Measurements from ENCODE around the gene FRAS1. TPM values are rescaled to one million over a fixed set of nuclear protein-coding genes. Genes with fewer than 3 reads are reported as not detected.

The FRAS1 gene
- total RNA-seq, 1 experiment from 2014 or later: 82.0 TPM

DNA sequence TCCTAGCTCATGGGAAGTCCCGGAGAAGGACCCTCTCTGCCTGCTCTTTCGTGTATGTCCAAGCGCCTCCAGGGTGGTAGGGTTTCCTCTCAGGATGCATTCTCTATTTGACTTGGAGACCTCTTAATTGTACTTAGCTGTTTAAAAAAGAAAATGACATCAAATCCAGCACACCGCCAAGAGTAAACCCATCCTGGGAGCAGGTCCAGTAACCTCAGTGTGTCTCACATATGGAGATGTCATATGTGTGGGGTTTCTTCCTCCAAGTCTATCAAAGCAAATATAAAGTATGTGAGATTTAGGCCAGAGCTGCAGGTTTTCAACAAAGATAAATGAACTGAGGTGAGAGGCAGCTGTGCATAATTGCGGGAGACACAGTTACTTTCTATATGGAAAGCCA is 285.0 kb downstream of the FRAS1 start:
- H3K27ac Mint-ChIP-seq: peak overlapping the region; percentile 42; the same call in 1 of the 2 replicates
- CTCF ChIA-PET: interaction anchor here (1.1 kb wide), 1 partner anchor 282 kb away, joined by 3 read pairs; no protein-coding TSS in a partner anchor
- no peaks in the 10 kb centered on the region for H3K9me3 Mint-ChIP-seq
- H3K4me3 Mint-ChIP-seq: no peak overlapping the region
- H3K4me1 Mint-ChIP-seq: peaks cover 38% of the 10 kb centered on the region
- H3K27me3 Mint-ChIP-seq (ENCODE audit: low read depth): no peaks in the 10 kb centered on the region
- H3K36me3 Mint-ChIP-seq: peaks cover 47% of the 10 kb centered on the region
- POLR2A ChIA-PET: interaction anchor here (0.6 kb wide), 1 partner anchor 88 kb away, joined by 3 read pairs; no protein-coding TSS in a partner anchor
- ATAC-seq: no peak
- no peak for DNase-seq (ENCODE audit: low spot score)
- TF ChIP-seq, protein P1, sequence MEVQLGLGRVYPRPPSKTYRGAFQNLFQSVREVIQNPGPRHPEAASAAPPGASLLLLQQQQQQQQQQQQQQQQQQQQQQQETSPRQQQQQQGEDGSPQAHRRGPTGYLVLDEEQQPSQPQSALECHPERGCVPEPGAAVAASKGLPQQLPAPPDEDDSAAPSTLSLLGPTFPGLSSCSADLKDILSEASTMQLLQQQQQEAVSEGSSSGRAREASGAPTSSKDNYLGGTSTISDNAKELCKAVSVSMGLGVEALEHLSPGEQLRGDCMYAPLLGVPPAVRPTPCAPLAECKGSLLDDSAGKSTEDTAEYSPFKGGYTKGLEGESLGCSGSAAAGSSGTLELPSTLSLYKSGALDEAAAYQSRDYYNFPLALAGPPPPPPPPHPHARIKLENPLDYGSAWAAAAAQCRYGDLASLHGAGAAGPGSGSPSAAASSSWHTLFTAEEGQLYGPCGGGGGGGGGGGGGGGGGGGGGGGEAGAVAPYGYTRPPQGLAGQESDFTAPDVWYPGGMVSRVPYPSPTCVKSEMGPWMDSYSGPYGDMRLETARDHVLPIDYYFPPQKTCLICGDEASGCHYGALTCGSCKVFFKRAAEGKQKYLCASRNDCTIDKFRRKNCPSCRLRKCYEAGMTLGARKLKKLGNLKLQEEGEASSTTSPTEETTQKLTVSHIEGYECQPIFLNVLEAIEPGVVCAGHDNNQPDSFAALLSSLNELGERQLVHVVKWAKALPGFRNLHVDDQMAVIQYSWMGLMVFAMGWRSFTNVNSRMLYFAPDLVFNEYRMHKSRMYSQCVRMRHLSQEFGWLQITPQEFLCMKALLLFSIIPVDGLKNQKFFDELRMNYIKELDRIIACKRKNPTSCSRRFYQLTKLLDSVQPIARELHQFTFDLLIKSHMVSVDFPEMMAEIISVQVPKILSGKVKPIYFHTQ (CRISPR knock-in tag; IDR thresholded peaks at IDR 0.05): no peak
- TF ChIP-seq ATF1 (CRISPR knock-in tag; IDR thresholded peaks at IDR 0.05): no peak
- TF ChIP-seq, protein P2, sequence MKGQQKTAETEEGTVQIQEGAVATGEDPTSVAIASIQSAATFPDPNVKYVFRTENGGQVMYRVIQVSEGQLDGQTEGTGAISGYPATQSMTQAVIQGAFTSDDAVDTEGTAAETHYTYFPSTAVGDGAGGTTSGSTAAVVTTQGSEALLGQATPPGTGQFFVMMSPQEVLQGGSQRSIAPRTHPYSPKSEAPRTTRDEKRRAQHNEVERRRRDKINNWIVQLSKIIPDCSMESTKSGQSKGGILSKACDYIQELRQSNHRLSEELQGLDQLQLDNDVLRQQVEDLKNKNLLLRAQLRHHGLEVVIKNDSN (CRISPR knock-in tag; IDR thresholded peaks at IDR 0.05): no peak
- TF ChIP-seq EMX1 (CRISPR knock-in tag; IDR thresholded peaks at IDR 0.05): no peak
- TF ChIP-seq FOXP1 (CRISPR knock-in tag; IDR thresholded peaks at IDR 0.05; ENCODE audit: borderline replicate concordance): no peak
- TF ChIP-seq, protein P3, sequence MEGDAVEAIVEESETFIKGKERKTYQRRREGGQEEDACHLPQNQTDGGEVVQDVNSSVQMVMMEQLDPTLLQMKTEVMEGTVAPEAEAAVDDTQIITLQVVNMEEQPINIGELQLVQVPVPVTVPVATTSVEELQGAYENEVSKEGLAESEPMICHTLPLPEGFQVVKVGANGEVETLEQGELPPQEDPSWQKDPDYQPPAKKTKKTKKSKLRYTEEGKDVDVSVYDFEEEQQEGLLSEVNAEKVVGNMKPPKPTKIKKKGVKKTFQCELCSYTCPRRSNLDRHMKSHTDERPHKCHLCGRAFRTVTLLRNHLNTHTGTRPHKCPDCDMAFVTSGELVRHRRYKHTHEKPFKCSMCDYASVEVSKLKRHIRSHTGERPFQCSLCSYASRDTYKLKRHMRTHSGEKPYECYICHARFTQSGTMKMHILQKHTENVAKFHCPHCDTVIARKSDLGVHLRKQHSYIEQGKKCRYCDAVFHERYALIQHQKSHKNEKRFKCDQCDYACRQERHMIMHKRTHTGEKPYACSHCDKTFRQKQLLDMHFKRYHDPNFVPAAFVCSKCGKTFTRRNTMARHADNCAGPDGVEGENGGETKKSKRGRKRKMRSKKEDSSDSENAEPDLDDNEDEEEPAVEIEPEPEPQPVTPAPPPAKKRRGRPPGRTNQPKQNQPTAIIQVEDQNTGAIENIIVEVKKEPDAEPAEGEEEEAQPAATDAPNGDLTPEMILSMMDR (IDR thresholded peaks at IDR 0.05): no peak
- TF ChIP-seq, protein P4, sequence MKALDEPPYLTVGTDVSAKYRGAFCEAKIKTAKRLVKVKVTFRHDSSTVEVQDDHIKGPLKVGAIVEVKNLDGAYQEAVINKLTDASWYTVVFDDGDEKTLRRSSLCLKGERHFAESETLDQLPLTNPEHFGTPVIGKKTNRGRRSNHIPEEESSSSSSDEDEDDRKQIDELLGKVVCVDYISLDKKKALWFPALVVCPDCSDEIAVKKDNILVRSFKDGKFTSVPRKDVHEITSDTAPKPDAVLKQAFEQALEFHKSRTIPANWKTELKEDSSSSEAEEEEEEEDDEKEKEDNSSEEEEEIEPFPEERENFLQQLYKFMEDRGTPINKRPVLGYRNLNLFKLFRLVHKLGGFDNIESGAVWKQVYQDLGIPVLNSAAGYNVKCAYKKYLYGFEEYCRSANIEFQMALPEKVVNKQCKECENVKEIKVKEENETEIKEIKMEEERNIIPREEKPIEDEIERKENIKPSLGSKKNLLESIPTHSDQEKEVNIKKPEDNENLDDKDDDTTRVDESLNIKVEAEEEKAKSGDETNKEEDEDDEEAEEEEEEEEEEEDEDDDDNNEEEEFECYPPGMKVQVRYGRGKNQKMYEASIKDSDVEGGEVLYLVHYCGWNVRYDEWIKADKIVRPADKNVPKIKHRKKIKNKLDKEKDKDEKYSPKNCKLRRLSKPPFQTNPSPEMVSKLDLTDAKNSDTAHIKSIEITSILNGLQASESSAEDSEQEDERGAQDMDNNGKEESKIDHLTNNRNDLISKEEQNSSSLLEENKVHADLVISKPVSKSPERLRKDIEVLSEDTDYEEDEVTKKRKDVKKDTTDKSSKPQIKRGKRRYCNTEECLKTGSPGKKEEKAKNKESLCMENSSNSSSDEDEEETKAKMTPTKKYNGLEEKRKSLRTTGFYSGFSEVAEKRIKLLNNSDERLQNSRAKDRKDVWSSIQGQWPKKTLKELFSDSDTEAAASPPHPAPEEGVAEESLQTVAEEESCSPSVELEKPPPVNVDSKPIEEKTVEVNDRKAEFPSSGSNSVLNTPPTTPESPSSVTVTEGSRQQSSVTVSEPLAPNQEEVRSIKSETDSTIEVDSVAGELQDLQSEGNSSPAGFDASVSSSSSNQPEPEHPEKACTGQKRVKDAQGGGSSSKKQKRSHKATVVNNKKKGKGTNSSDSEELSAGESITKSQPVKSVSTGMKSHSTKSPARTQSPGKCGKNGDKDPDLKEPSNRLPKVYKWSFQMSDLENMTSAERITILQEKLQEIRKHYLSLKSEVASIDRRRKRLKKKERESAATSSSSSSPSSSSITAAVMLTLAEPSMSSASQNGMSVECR (CRISPR knock-in tag; IDR thresholded peaks at IDR 0.05; ENCODE audit: borderline replicate concordance): no peak
- TF ChIP-seq CREM (CRISPR knock-in tag; IDR thresholded peaks at IDR 0.05): no peak
- no peak for TF ChIP-seq JAZF1 (CRISPR knock-in tag; IDR thresholded peaks at IDR 0.05)
- no peak for TF ChIP-seq HMGA2 (CRISPR knock-in tag; IDR thresholded peaks at IDR 0.05)
- TF ChIP-seq, protein P5, sequence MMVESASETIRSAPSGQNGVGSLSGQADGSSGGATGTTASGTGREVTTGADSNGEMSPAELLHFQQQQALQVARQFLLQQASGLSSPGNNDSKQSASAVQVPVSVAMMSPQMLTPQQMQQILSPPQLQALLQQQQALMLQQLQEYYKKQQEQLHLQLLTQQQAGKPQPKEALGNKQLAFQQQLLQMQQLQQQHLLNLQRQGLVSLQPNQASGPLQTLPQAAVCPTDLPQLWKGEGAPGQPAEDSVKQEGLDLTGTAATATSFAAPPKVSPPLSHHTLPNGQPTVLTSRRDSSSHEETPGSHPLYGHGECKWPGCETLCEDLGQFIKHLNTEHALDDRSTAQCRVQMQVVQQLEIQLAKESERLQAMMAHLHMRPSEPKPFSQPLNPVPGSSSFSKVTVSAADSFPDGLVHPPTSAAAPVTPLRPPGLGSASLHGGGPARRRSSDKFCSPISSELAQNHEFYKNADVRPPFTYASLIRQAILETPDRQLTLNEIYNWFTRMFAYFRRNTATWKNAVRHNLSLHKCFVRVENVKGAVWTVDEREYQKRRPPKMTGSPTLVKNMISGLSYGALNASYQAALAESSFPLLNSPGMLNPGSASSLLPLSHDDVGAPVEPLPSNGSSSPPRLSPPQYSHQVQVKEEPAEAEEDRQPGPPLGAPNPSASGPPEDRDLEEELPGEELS (CRISPR knock-in tag; IDR thresholded peaks at IDR 0.05): no peak
- TF ChIP-seq, protein P6, sequence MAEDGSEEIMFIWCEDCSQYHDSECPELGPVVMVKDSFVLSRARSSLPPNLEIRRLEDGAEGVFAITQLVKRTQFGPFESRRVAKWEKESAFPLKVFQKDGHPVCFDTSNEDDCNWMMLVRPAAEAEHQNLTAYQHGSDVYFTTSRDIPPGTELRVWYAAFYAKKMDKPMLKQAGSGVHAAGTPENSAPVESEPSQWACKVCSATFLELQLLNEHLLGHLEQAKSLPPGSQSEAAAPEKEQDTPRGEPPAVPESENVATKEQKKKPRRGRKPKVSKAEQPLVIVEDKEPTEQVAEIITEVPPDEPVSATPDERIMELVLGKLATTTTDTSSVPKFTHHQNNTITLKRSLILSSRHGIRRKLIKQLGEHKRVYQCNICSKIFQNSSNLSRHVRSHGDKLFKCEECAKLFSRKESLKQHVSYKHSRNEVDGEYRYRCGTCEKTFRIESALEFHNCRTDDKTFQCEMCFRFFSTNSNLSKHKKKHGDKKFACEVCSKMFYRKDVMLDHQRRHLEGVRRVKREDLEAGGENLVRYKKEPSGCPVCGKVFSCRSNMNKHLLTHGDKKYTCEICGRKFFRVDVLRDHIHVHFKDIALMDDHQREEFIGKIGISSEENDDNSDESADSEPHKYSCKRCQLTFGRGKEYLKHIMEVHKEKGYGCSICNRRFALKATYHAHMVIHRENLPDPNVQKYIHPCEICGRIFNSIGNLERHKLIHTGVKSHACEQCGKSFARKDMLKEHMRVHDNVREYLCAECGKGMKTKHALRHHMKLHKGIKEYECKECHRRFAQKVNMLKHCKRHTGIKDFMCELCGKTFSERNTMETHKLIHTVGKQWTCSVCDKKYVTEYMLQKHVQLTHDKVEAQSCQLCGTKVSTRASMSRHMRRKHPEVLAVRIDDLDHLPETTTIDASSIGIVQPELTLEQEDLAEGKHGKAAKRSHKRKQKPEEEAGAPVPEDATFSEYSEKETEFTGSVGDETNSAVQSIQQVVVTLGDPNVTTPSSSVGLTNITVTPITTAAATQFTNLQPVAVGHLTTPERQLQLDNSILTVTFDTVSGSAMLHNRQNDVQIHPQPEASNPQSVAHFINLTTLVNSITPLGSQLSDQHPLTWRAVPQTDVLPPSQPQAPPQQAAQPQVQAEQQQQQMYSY (CRISPR knock-in tag; IDR thresholded peaks at IDR 0.05): no peak
- TF ChIP-seq SMAD4 (CRISPR knock-in tag; IDR thresholded peaks at IDR 0.05): no peak
- no peak for TF ChIP-seq ZNF317 (CRISPR knock-in tag; IDR thresholded peaks at IDR 0.05; ENCODE audit: borderline replicate concordance, low read depth)
- TF ChIP-seq, protein P7, sequence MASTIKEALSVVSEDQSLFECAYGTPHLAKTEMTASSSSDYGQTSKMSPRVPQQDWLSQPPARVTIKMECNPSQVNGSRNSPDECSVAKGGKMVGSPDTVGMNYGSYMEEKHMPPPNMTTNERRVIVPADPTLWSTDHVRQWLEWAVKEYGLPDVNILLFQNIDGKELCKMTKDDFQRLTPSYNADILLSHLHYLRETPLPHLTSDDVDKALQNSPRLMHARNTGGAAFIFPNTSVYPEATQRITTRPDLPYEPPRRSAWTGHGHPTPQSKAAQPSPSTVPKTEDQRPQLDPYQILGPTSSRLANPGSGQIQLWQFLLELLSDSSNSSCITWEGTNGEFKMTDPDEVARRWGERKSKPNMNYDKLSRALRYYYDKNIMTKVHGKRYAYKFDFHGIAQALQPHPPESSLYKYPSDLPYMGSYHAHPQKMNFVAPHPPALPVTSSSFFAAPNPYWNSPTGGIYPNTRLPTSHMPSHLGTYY (CRISPR knock-in tag; IDR thresholded peaks at IDR 0.05): no peak
- TF ChIP-seq, protein P8, sequence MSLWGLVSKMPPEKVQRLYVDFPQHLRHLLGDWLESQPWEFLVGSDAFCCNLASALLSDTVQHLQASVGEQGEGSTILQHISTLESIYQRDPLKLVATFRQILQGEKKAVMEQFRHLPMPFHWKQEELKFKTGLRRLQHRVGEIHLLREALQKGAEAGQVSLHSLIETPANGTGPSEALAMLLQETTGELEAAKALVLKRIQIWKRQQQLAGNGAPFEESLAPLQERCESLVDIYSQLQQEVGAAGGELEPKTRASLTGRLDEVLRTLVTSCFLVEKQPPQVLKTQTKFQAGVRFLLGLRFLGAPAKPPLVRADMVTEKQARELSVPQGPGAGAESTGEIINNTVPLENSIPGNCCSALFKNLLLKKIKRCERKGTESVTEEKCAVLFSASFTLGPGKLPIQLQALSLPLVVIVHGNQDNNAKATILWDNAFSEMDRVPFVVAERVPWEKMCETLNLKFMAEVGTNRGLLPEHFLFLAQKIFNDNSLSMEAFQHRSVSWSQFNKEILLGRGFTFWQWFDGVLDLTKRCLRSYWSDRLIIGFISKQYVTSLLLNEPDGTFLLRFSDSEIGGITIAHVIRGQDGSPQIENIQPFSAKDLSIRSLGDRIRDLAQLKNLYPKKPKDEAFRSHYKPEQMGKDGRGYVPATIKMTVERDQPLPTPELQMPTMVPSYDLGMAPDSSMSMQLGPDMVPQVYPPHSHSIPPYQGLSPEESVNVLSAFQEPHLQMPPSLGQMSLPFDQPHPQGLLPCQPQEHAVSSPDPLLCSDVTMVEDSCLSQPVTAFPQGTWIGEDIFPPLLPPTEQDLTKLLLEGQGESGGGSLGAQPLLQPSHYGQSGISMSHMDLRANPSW (CRISPR knock-in tag; conservative IDR thresholded peaks at IDR 0.05; ENCODE audit: low read depth): no peak
- no peak for TF ChIP-seq ELF4 (CRISPR knock-in tag; IDR thresholded peaks at IDR 0.05; ENCODE audit: low read depth)

Data from WTC11 (cell line).